Measurements from ENCODE around the gene CEP95.

Gene CEP95

GRCh38 chr17:64579917-64580316 lies 73.1 kb downstream of the CEP95 start:
- DNase-seq (ENCODE audit: low read depth), result peak; percentile 35
- no peak overlapping the region for H3K4me3 ChIP-seq (ENCODE audit: low read depth, low read length)
- no peak for TF ChIP-seq MYC (IDR thresholded peaks at IDR 0.05; ENCODE audit: low read depth, low read length)
- TF ChIP-seq, protein P1, sequence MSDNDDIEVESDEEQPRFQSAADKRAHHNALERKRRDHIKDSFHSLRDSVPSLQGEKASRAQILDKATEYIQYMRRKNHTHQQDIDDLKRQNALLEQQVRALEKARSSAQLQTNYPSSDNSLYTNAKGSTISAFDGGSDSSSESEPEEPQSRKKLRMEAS (IDR thresholded peaks at IDR 0.05; ENCODE audit: low read depth, low read length), result no peak
- TF ChIP-seq, protein P2, sequence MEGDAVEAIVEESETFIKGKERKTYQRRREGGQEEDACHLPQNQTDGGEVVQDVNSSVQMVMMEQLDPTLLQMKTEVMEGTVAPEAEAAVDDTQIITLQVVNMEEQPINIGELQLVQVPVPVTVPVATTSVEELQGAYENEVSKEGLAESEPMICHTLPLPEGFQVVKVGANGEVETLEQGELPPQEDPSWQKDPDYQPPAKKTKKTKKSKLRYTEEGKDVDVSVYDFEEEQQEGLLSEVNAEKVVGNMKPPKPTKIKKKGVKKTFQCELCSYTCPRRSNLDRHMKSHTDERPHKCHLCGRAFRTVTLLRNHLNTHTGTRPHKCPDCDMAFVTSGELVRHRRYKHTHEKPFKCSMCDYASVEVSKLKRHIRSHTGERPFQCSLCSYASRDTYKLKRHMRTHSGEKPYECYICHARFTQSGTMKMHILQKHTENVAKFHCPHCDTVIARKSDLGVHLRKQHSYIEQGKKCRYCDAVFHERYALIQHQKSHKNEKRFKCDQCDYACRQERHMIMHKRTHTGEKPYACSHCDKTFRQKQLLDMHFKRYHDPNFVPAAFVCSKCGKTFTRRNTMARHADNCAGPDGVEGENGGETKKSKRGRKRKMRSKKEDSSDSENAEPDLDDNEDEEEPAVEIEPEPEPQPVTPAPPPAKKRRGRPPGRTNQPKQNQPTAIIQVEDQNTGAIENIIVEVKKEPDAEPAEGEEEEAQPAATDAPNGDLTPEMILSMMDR (IDR thresholded peaks at IDR 0.05; ENCODE audit: low read depth, low read length), result no peak
- no peak for TF ChIP-seq POLR2A (IDR thresholded peaks at IDR 0.05; ENCODE audit: extremely low read depth, insufficient read length)

- TF ChIP-seq, protein P2 (IDR thresholded peaks at IDR 0.05; ENCODE audit: low read depth, low read length), result no peak
- TF ChIP-seq MYC (IDR thresholded peaks at IDR 0.05; ENCODE audit: low read depth, low read length) (no peak), POLR2A (IDR thresholded peaks at IDR 0.05; ENCODE audit: extremely low read depth, insufficient read length) (no peak)
- TF ChIP-seq, protein P1 (IDR thresholded peaks at IDR 0.05; ENCODE audit: low read depth, low read length), result no peak
- H3K4me3 ChIP-seq (ENCODE audit: low read depth, low read length), result no peak overlapping the region
- no peak for DNase-seq (ENCODE audit: low read depth)
Measured at GRCh38 chr17:64580384-64581315, 73.9 kb downstream of the CEP95 start.

DNA sequence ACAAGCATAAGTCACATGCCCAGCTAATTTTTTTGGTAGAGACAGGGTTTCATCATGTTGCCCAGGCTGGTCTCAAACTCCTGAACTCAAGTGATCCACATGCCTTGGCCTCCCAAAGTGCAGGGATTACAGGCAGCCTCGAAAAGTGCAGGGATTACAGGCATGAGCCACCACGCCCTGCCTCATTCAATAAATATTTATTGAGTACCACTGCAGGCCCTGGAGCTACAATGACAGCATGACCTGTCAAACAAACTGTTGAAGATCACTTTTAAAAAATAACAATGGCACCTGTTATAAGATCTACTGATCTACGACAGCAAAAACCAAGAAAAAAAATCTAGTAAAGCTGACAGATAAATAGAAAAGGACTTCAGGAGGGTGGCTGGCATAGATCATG lies 76.3 kb downstream of the CEP95 start:
- TF ChIP-seq MYC (IDR thresholded peaks at IDR 0.05; ENCODE audit: low read depth, low read length), result no peak
- TF ChIP-seq, protein P2 (IDR thresholded peaks at IDR 0.05; ENCODE audit: low read depth, low read length), result no peak
- H3K4me3 ChIP-seq (ENCODE audit: low read depth, low read length), result no peak overlapping the region
- no peak for DNase-seq (ENCODE audit: low read depth)

- TF ChIP-seq MYC (IDR thresholded peaks at IDR 0.05; ENCODE audit: low read depth, low read length), result no peak
- TF ChIP-seq POLR2A (IDR thresholded peaks at IDR 0.05; ENCODE audit: extremely low read depth, insufficient read length), result no peak
- TF ChIP-seq, protein P1 (IDR thresholded peaks at IDR 0.05; ENCODE audit: low read depth, low read length), result no peak
- TF ChIP-seq, protein P2 (IDR thresholded peaks at IDR 0.05; ENCODE audit: low read depth, low read length), result no peak
- no peak overlapping the region for H3K4me3 ChIP-seq (ENCODE audit: low read depth, low read length)
- no peak for DNase-seq (ENCODE audit: low read depth)
Measured at GRCh38 chr17:64585146-64585545, 78.4 kb downstream of the CEP95 start.

Measured in NB4 (cell line).